SK-N-MC (cell line): ENCODE measurements around the gene EID1.

Source experiments
- EZH2 ChIP-seq: fragments of 200-600 bp; sonication (generic); IDR thresholded peaks from one replicate; pipeline ENCODE4 v1.6.1; 2017; ENCODE audit warnings: antibody characterized with exemption
- FOXP2 ChIP-seq: optimal IDR thresholded peaks from 2 replicates; pipeline ENCODE3; 2011; ENCODE audit warnings: mild to moderate bottlenecking, moderate library complexity; ENCODE audit not compliant: insufficient read depth; ENCODE audit errors: extremely low read length, control extremely low read depth
- POLR2AphosphoS5 ChIP-seq: IDR thresholded peaks from 2 replicates; pipeline ENCODE4 v1.6.1; 2012; ENCODE audit warnings: mild to moderate bottlenecking, low read depth, low read length, borderline replicate concordance

GRCh38 chr15:48868536-48868935 is 9.4 kb upstream of the EID1 start:
- TF ChIP-seq POLR2AphosphoS5 = no peak
- no peak for TF ChIP-seq EZH2
- no peak for TF ChIP-seq FOXP2
